HG02981 (cell line): ENCODE results near the gene C3orf22.

Source experiments
- ATAC-seq: cut with Tn5 transposase; IDR thresholded peaks from one replicate; pipeline ENCODE4 v1.9.1; 2021; ENCODE audit warnings: mild to moderate bottlenecking, moderate library complexity; ENCODE audit not compliant: unreplicated experiment

Gene C3orf22

DNA sequence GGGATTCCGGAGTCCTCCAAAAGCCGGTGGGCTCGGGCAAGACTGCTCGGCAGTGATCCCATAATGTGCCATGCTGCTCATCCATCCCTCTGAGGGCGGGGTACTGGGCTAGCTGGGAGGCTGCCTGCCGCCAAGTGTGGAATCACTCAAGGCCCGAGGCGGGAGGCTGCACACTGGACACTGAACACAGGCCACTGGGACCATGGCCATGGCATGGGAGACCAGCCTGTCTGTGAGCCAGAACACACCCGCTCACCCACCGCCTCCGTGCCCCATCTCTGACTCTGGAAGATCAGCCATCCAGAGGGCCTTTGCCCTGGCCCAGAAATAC, 1.4 kb downstream of the C3orf22 start:
- ATAC-seq, result no peak

DNA sequence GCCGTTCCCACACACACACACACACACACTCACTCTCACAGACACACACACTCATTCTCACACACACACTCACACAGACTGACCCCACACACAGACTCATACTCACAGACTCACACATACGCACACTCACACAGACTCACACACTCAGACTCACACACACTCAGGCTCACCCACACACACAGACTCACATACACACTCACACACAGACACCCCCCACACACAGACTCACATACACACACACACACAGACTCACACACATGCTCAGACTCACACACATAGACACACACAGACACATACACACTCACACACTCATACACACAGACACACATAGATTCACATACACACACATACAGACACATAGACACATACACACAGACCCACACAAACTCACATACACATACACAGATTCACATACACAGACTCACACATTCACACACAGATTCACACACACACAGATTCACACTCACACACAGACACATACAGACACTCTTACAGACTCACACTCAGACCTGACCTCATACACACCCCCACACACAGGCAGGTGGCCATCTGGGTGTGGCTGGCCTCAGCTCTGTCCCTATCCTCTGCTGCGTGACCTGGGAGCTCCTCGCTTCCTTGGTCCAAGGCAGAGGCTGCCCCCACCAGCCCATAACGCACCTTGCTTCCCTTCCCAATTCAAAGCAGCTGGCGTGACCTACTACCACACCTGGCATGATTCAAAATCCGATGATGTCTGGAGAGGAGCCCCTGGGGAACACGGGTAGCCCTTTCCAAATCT, 1.9 kb downstream of the C3orf22 start:
- ATAC-seq, result no peak

DNA sequence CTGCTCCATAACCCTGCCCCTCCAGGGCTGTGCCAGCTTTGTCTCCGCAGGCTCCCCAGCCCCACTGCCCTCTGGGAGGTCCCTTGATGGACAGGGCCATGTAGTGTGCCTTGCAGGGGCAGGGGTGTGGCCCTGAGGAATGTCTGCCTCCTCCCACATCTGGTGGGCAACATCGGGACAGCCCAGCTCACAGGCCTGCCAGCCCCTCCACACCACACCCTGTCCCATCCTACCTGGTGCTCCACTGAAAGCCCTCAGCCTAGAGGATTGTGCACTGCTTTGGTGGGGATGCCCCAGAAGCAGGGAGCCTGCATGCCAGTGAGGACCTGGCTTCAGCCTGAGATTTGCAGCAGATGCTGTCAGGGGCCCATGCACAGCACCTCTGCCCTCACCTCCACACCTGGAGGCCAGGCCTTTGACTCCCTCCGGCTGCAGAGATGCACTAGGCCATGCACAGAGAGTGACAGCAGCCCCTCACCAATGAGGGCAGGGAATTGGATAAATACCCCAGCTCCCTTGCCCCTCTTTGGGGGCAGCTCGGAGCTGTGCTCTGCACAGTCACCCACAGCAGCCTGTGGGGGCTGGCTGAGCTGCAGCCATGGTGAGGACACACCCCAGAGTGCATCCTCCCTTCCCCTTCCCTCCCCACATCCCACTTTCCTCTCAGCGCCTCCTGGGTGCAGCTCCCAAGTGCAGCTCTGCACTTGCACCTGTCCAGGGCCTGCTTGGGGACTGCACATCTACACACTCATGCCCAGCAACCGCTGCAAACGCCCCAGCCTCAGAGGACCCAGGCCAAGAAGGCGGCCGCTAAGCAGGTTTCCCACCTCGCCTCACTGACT, 2.7 kb downstream of the C3orf22 start:
- no peak for ATAC-seq

DNA sequence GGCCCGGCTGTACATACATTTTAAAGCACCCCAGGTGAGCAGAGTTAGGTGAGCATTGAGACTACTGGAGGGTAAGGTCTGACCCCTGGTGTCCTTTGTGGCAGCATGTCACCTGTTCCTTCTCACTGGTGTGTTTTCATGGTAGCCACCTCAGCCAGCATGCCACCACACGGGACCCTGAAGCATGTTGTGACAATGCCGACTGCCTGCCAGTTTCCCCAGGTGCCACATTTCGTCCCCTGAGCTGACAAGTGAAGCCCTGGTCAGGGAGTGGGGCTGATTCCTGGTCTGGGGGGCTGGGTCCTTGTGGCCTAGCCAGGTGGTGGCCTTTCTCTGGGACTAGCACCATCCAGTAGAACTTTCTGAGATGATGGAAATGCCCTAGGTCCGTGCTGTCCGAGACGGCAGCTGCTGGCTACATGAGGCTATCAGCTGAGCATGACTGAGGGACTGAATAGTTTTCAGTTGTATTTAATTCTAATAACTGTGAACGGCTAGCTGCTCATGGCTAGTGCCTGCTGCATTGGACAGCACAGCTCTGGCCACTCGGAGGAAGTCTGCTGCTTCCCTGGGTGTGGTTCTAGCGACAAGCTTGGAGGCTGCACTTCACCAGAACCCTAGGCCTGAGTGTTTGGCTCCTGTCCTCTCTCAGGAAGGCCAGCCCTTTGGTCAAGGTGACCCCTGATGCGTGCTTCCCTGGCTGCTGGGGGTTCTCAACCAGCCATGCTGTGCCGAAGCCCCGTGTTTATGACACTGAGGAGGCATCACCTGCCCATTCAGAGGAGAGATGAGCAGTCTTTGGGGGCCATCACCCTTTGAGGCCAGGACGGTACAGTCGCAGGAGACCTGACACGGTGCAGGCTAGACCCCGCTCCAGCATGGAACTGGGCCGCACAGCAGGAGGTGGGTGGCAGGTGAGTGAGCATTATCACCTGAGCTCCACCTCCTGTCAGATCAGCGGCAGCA, 3.9 kb downstream of the C3orf22 start:
- ATAC-seq, result no peak

DNA sequence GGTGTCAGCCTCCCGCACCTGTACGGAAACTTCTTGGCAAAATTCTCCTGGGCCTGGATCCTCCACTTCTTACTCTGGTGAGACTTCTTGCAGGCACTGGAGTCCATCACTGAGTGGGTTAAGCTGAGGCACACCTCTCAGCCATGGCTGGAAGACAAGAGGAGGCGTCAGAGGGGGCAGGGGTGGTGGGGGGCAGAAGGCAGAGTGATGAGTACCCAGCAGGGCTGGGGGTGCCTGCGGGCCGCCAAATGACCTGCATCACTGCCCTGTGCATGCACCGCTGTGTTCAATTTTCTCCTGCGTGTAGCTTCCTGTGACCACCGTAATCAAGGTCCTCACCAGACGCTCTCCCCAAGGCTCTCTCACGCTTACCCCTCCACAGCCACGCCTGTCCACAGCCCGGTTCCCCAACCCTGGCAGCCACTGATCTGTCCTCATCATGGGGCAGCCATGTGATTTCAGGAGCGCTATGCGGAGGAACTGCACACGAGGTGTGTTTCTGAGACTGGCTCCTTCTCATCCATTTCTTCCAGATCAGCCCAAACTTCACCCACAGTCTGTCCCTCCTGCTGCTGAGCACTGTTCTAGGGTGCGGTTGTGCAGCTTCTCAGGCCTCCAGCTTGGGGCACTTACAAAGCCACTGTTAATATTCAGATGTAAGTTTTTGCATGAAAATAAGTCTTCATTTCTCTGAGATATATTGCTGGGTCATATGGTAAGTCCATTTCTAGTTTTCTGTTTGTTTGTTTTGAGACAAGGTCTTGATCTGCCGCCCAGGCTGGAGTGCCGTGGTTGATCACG, 5.2 kb downstream of the C3orf22 start:
- ATAC-seq, result no peak

GRCh38 chr3:126552688-126553283, 5.9 kb downstream of the C3orf22 start:
- no peak for ATAC-seq

GRCh38 chr3:126551839-126552687, 6.7 kb downstream of the C3orf22 start:
- no peak for ATAC-seq

GRCh38 chr3:126551121-126551838, 7.5 kb downstream of the C3orf22 start:
- no peak for ATAC-seq

- no peak for ATAC-seq
Measured at GRCh38 chr3:126550488-126551051, 8.2 kb downstream of the C3orf22 start.

- no peak for ATAC-seq
Measured at GRCh38 chr3:126549861-126550487, 8.8 kb downstream of the C3orf22 start.

GRCh38 chr3:126548556-126549466, 9.9 kb downstream of the C3orf22 start:
- ATAC-seq, result no peak

DNA sequence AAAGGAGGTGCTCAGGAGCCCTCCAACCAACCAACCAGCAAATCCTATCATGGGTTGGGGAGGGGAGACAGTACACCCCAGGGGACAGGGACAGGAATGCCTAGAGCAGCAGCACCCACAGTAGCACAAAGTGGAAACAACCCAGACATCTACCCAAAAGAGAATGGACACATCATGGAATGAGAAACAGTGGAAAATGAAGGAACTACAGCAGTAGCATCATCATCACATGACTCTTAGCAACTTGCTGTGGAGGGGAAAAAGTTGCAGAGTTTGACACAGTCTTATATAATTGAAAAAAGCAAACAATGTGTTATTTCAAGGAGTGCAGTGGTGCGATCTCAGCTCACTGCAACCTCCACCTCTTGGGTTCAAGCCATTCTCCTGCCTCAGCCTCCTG, 11.0 kb downstream of the C3orf22 start:
- no peak for ATAC-seq

GRCh38 chr3:126546549-126547239, 12.0 kb downstream of the C3orf22 start:
- ATAC-seq, result no peak

- ATAC-seq, result no peak
Measured at GRCh38 chr3:126546013-126546412, 12.7 kb downstream of the C3orf22 start.

DNA sequence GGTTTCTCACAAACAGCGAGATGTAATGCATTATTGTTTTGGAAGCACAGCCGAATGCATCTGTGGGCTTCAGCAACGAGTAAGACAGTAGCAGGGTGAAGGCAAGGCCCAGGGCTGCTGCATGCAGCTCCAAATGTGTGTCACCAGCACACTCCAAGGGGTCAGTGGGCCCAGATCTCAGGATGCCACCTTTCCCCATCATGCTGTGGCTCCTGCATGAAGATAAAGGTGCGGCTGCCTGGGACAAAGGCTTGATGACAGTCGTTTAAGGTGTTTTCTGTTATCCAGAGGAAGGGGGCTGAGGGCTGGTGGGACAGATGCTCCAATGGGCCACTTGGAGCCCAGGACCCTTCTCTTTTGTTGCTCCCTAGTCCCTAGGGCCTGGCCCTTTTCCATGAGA, 13.2 kb downstream of the C3orf22 start:
- ATAC-seq, result no peak
